Tibial nerve (tissue), 4 donors: ENCODE results near the gene ANKS1A.

Experiments used
- EP300 ChIP-seq, 2 donors: sonication (generic); formaldehyde crosslinking; IDR thresholded peaks; one replicate each; pipeline ENCODE4 v1.6.1; 2017; ENCODE audit warnings: antibody characterized with exemption in 2 of 2, mild to moderate bottlenecking in 1 of 2
- TF ChIP-seq, protein P1 (sequence below), 5 experiments: fragments of 200-600 bp in 3 of 5; fragments of 450-650 bp in 2 of 5; sonication (generic) in 3 of 5; IDR thresholded peaks; one replicate each; pipeline ENCODE4 v1.5.1; 2016 to 2019; ENCODE audit warnings: antibody characterized with exemption in 5 of 5, mild to moderate bottlenecking in 3 of 5, moderate library complexity in 2 of 5

DNA sequence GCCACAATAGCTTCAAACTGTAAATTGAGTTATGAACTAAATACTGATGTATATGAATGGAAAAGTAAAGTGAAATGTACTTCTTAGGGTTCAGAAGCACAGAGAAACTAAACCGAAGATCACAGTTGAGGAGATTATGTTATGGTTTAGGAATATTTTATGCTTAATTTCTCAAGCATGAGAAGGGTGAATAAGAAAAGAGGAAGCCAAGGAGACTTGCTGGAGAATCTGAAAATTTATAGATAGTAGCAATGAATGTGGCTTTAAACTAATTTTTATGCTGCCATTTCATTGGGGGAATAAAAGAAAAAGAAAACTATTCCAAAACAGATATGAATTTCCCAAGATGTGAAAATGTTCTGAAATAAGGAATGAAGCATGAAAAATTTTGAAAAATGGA, 5.6 kb downstream of the ANKS1A start:
- TF ChIP-seq, protein P1, sequence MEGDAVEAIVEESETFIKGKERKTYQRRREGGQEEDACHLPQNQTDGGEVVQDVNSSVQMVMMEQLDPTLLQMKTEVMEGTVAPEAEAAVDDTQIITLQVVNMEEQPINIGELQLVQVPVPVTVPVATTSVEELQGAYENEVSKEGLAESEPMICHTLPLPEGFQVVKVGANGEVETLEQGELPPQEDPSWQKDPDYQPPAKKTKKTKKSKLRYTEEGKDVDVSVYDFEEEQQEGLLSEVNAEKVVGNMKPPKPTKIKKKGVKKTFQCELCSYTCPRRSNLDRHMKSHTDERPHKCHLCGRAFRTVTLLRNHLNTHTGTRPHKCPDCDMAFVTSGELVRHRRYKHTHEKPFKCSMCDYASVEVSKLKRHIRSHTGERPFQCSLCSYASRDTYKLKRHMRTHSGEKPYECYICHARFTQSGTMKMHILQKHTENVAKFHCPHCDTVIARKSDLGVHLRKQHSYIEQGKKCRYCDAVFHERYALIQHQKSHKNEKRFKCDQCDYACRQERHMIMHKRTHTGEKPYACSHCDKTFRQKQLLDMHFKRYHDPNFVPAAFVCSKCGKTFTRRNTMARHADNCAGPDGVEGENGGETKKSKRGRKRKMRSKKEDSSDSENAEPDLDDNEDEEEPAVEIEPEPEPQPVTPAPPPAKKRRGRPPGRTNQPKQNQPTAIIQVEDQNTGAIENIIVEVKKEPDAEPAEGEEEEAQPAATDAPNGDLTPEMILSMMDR (IDR thresholded peaks at IDR 0.05), result no peak
- TF ChIP-seq EP300 (IDR thresholded peaks at IDR 0.05), result no peak
